ENCODE data around the gene NHSL2.
A peak's percentile ranks its signal among the peaks of the same experiment; 100 is the strongest.

Gene NHSL2

GRCh38 chrX:71912156-71912555, 1.5 kb downstream of the NHSL2 start:
- Mint-ChIP-seq H3K4me3 (no peak overlapping the region), H3K27me3 (peaks cover 74% of the 10 kb centered on the region), H3K4me1 (no peaks in the 10 kb centered on the region), H3K9me3 (no peaks in the 10 kb centered on the region), H3K27ac (no peak overlapping the region)
- DNase-seq (no peak), ATAC-seq (no peak)

GRCh38 chrX:71913156-71913950, 2.7 kb downstream of the NHSL2 start:
- Mint-ChIP-seq H3K27ac (peak overlapping the region in 1 of 2 donors; percentile 43), H3K9me3 (no peaks in the 10 kb centered on the region), H3K4me3 (no peak overlapping the region), H3K4me1 (no peaks in the 10 kb centered on the region), H3K27me3 (peaks cover 63% of the 10 kb centered on the region)
- no peak for DNase-seq
- ATAC-seq, result no peak

DNA sequence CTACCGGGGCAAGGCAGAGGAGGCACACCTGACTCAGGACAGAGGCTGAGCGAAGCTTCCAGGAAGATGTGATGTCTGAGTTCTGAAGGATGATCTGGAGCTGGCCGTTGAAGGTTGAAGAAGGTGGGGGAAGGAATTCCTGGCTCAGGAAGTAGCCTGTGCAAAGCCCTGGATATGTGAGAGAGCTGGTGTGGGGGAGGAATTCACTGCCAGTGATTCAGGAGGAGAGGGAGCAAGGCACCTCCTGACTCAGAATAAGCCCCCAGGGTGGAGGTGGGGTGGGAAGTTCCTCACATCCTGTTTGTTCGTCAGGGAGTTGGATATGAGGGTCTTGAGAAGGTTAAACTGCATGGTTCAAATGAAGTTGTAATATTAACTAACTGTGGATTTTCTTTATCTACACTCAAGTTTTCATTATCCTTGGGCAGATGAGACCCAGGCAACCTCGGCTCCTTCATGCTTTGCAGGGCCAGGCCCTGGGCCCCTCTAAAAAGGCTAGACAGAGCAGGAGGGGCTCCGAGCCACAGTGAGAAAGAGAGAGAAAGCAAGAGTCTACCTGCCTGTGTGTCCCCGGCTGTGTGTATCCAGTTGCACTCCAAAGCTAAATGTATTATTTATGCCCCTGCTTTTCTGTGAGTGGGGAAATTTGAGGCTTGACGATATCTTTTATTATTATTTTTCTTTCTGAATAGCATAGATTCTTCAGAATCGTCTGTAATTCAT, 7.1 kb downstream of the NHSL2 start:
- Mint-ChIP-seq H3K4me1 (no peaks in the 10 kb centered on the region), H3K27me3 (peaks cover 40% of the 10 kb centered on the region), H3K27ac (peak overlapping the region in 1 of 2 donors; percentile 71), H3K4me3 (no peak overlapping the region), H3K9me3 (no peaks in the 10 kb centered on the region)
- ATAC-seq (no peak), DNase-seq (no peak)

GRCh38 chrX:71919431-71919830, 8.8 kb downstream of the NHSL2 start:
- Mint-ChIP-seq H3K27me3 (peaks cover 25% of the 10 kb centered on the region), H3K27ac (no peak overlapping the region), H3K9me3 (no peaks in the 10 kb centered on the region), H3K4me1 (no peaks in the 10 kb centered on the region), H3K4me3 (no peak overlapping the region)
- ATAC-seq, result no peak
- DNase-seq, result no peak

DNA sequence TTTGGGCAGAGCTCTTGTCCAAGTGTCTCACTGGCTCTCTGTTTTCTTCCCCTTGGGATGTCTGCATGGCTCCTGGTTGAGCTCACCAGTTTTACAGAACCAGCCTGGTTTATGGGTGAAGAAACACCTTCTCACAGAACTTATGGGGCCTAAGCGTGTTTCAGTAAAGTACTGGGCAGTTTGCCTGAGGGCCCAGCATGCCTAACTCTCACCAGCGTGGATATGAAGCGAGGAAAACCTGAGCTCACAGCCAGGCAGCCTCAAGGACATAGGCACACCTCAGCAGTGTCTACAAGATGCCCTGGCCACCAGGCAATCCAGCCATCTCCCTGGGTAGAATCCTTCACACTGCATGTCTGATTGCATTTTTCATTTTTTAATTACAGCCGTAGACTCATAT, 9.2 kb downstream of the NHSL2 start:
- ATAC-seq (no peak), DNase-seq (no peak)
- Mint-ChIP-seq H3K9me3 (no peaks in the 10 kb centered on the region), H3K27ac (no peak overlapping the region), H3K4me3 (no peak overlapping the region), H3K4me1 (no peaks in the 10 kb centered on the region), H3K27me3 (peaks cover 21% of the 10 kb centered on the region)

- Mint-ChIP-seq H3K27me3 (peaks cover 11% of the 10 kb centered on the region), H3K27ac (peak overlapping the region in 1 of 2 donors; percentile 52), H3K4me3 (no peak overlapping the region), H3K4me1 (no peaks in the 10 kb centered on the region), H3K9me3 (no peaks in the 10 kb centered on the region)
- DNase-seq (no peak), ATAC-seq (no peak)
Measured at GRCh38 chrX:71922686-71923085, 12.0 kb downstream of the NHSL2 start.

GRCh38 chrX:71923516-71923915, 12.9 kb downstream of the NHSL2 start:
- H3K9me3 Mint-ChIP-seq, result no peaks in the 10 kb centered on the region
- H3K4me1 Mint-ChIP-seq, result no peaks in the 10 kb centered on the region
- ATAC-seq (no peak), DNase-seq (no peak)
- H3K27ac Mint-ChIP-seq, result no peak overlapping the region
- peaks cover 11% of the 10 kb centered on the region for H3K27me3 Mint-ChIP-seq
- H3K4me3 Mint-ChIP-seq, result no peak overlapping the region

DNA sequence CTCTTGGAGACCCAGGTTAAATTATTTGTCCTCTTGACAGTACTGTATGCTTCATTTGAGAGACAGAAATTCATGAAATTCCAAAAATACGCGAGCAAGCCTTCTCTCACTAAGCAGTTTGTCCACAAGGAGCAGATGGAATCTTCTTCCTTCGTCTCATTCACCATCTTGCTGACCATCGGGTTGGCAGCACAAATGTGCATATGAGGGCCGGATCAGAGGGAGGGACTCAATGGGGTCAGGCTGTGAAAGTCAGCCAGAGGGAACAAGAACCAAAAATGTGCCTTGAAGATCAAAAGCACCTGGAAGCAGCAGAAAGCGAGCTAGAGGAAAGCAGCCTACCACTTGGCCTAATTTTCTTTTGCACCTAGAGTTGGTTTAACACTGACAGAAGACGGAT, 16.4 kb downstream of the NHSL2 start:
- Mint-ChIP-seq H3K4me1 (no peaks in the 10 kb centered on the region), H3K4me3 (no peak overlapping the region), H3K27me3 (peaks cover 9% of the 10 kb centered on the region), H3K9me3 (no peaks in the 10 kb centered on the region), H3K27ac (no peak overlapping the region)
- ATAC-seq, result no peak
- DNase-seq, result no peak

- Mint-ChIP-seq H3K9me3 (no peaks in the 10 kb centered on the region), H3K27ac (no peak overlapping the region), H3K4me1 (no peaks in the 10 kb centered on the region)
Measured at GRCh38 chrX:71928856-71929255, 18.2 kb downstream of the NHSL2 start.

DNA sequence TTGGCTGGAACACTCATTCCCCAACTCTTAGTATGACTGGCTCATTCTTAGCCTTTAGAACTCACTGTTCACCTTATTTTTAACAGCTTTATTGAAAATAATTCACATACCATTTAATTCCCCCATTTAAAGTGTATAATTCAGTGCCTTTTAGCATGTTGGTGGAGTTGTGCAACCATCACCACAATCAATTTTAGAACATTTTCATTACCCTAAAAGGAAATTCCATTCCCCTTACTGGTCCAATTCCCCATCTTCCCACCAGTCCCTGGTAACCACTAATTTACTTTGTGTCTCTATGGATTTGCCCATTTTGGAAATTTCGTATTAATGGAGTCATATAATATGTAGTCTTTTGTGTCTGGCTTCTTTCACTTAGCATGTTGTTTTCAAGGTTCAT, 19.7 kb downstream of the NHSL2 start:
- peaks cover 22% of the 10 kb centered on the region for H3K27me3 Mint-ChIP-seq
- H3K4me3 Mint-ChIP-seq, result no peak overlapping the region
- ATAC-seq (no peak), DNase-seq (no peak)
- H3K4me1 Mint-ChIP-seq, result no peaks in the 10 kb centered on the region
- no peaks in the 10 kb centered on the region for H3K9me3 Mint-ChIP-seq
- no peak overlapping the region for H3K27ac Mint-ChIP-seq

More at GRCh38 chrX:71928856-71929255, 18.2 kb downstream of the NHSL2 start:
- DNase-seq, result no peak
- no peak for ATAC-seq
- Mint-ChIP-seq H3K27me3 (peaks cover 16% of the 10 kb centered on the region), H3K4me3 (no peak overlapping the region)

DNA sequence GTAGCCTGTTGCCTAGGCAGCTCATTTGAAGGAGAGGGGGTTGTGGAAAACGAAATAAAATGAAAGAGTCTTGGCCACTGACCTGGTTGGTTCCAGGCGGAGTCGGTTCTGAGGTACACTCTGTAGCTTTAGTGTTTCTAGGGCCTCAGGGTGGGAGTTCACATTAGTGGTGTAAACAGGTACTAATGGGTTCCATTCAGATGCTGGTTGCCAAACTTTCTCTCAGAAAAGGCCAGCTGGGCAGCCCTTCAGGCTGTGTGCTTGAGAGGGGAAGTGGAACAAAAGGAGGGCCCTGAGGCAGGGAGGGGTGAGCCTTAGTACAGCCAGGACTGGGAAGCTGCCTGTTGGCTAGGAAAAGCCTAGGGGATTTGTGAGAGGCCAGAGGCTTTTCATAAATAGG, 24.8 kb downstream of the NHSL2 start:
- peaks cover 22% of the 10 kb centered on the region for H3K27me3 Mint-ChIP-seq
- ATAC-seq, result no peak
- H3K4me3 Mint-ChIP-seq, result no peak overlapping the region
- no peaks in the 10 kb centered on the region for H3K4me1 Mint-ChIP-seq
- no peak overlapping the region for H3K27ac Mint-ChIP-seq
- DNase-seq, result no peak
- H3K9me3 Mint-ChIP-seq, result no peaks in the 10 kb centered on the region

DNA sequence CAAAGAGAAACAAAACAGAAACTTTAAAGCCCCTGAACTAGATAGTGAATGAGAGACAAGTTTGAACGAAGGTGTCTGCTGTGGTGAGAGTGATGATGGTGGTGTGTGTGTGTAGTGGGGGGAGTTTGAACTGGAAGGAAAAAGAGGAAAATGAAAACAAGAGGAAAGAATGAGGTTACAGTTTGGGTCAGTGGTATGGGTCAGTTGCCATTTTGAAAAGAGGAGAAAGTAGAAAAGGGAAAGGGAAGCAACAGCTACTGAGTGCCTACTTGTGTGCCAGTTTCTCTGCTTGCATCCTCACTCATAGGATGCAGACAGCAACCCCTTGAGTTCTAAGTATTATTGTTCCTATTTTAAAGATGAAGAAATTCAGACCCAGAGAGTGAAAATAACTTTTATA, 26.0 kb downstream of the NHSL2 start:
- Mint-ChIP-seq H3K27ac (peak overlapping the region in 1 of 2 donors; percentile 5), H3K9me3 (no peaks in the 10 kb centered on the region), H3K4me3 (no peak overlapping the region), H3K27me3 (peaks cover 22% of the 10 kb centered on the region), H3K4me1 (no peaks in the 10 kb centered on the region)
- ATAC-seq (no peak), DNase-seq (no peak)

GRCh38 chrX:71938371-71938770, 27.7 kb downstream of the NHSL2 start:
- Mint-ChIP-seq H3K4me3 (no peak overlapping the region), H3K4me1 (no peaks in the 10 kb centered on the region), H3K9me3 (no peaks in the 10 kb centered on the region), H3K27me3 (peaks cover 10% of the 10 kb centered on the region), H3K27ac (no peak overlapping the region)
- ATAC-seq (no peak), DNase-seq (no peak)

- Mint-ChIP-seq H3K9me3 (no peaks in the 10 kb centered on the region), H3K4me3 (no peak overlapping the region), H3K27ac (no peak overlapping the region), H3K27me3 (no peaks in the 10 kb centered on the region), H3K4me1 (no peaks in the 10 kb centered on the region)
- no peak for ATAC-seq
- DNase-seq, result no peak
Measured at GRCh38 chrX:71941145-71941544, 30.5 kb downstream of the NHSL2 start.

- no peaks in the 10 kb centered on the region for H3K9me3 Mint-ChIP-seq
- H3K27me3 Mint-ChIP-seq, result no peaks in the 10 kb centered on the region
- H3K4me3 Mint-ChIP-seq, result no peak overlapping the region
- no peak overlapping the region for H3K27ac Mint-ChIP-seq
- ATAC-seq (no peak), DNase-seq (no peak)
- H3K4me1 Mint-ChIP-seq, result no peaks in the 10 kb centered on the region
Measured at GRCh38 chrX:71941776-71942175, 31.1 kb downstream of the NHSL2 start.

DNA sequence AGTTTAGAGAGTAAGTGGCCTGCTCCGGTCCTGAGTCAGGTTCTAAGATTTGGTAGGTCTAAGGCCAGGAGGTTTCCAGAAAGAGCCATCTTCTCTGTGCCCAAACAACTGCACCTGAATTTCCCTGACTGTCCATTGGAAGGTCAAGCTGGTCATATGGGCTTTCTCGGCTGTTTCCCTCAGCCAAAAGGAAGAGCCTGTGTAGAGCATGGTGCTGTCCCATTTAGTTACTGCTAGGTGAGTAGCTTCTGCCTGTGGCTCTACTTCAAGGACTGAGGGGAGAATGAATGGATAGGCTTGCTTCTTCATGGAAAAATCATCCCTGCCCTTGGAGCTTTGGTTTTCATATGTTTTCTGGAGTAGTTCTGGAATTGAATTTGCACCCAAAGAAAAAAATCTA, 33.7 kb downstream of the NHSL2 start:
- H3K9me3 Mint-ChIP-seq, result no peaks in the 10 kb centered on the region
- no peak overlapping the region for H3K4me3 Mint-ChIP-seq
- no peak for DNase-seq
- H3K27ac Mint-ChIP-seq, result no peak overlapping the region
- H3K27me3 Mint-ChIP-seq, result no peaks in the 10 kb centered on the region
- H3K4me1 Mint-ChIP-seq, result no peaks in the 10 kb centered on the region
- no peak for ATAC-seq

All from stimulated activated naive CD8-positive, alpha-beta T cell treated with anti-CD3 and anti-CD28 coated beads, Interleukin-15, amount 100 ng/mL, for 72 hours (primary cell).